ENCODE results near the gene GLYR1. TPM values are rescaled to one million over a fixed set of nuclear protein-coding genes. Genes with fewer than 3 reads are reported as not detected.

Gene GLYR1
- total RNA-seq, 4 donors from 2014 or later = 31.9 to 47.9 (median 45.8) TPM

DNA sequence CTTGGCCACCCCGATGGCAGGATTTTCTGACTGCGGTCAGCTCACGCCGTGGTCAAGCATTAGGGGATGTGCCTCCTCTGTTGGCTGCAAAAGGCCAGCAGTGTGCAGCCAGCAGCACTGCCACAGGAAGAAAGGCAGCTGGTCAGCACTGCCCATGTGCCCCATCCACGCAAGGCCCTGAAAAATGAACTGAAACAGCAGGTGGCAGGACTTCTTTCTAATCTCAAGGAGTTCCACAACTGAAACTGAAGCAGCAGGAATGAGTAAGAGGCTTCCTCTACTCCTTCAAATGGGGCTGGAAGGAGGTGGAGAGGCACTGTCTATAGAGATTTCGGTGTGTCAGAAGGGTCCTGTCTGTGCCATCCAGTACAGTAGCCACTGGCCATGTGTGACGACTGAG is 83.3 kb downstream of the GLYR1 start:
- TF ChIP-seq CTCF (IDR thresholded peaks at IDR 0.05) = no peak
- TF ChIP-seq POLR2A (IDR thresholded peaks at IDR 0.05) = no peak
- 83 to 86% methylated on average over 2 to 4 of the region's 7 CpGs for WGBS, 2 donors
- peaks cover 22 to 68% (median 34%) of the 10 kb centered on the region in 3 donors for H3K36me3 ChIP-seq
- no peak overlapping the region for H3K27ac ChIP-seq
- intact Hi-C loops (cut with DNase I) = no loop called here
- H3K4me1 ChIP-seq = peaks cover 21 to 58% (median 25%) of the 10 kb centered on the region in 3 donors
- H3K27me3 ChIP-seq = no peaks in the 10 kb centered on the region
- no peaks in the 10 kb centered on the region for H3K9me3 ChIP-seq
- no peak for DNase-seq
- no peak overlapping the region for H3K4me3 ChIP-seq

- Histone ChIP-seq H3K4me3 (no peak overlapping the region), H3K9me3 (no peaks in the 10 kb centered on the region), H3K36me3 (peaks cover 31 to 84% (median 34%) of the 10 kb centered on the region in 3 donors), H3K27me3 (no peaks in the 10 kb centered on the region), H3K4me1 (peaks cover 12 to 43% (median 13%) of the 10 kb centered on the region in 3 donors), H3K27ac (no peak overlapping the region)
- 40 to 98% methylated on average over 1 to 6 of the region's 9 CpGs for WGBS, 2 donors
- DNase-seq = no peak
- intact Hi-C loops (cut with DNase I) = no loop called here
- no peak for TF ChIP-seq CTCF (IDR thresholded peaks at IDR 0.05)
- TF ChIP-seq POLR2A (IDR thresholded peaks at IDR 0.05) = no peak
Measured at GRCh38 chr16:4762205-4762604, 84.9 kb downstream of the GLYR1 start.

DNA sequence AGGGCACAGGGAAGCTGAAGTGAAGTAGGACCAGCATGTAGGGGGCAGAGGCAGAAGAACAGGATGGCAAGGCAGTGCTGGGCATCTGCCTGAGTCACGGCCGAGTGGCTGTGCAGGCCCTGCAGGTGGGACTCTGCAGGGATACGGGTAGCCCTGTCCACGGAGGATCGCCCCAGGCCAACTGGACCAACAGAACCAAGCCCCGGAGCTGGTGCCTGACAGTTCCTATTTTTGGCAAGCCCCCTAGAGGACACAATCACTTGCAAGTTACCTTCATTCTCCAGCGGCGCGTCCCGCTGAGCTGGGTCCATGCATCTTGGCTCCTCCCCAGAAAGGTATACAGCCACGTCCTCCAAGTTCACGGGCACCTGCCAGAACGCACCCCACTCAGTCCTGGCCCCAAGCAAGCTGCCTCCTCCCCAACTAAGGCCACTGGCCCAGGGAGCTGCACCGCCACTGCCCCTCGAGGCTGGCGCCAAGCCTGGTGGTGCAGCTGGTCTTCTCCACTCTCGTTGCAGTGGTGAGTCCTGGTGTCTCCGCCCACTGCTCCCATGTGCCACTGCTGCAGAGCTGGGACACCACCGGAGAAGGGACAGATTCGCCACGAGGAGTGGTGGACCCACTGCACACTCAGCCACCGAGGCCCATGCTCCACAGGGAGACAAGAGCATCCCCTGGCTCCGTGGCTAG is 86.7 kb downstream of the GLYR1 start:
- H3K4me1 ChIP-seq = peaks cover under 1 to 29% (median 2%) of the 10 kb centered on the region in 3 donors
- H3K27me3 ChIP-seq = no peaks in the 10 kb centered on the region
- DNase-seq = no peak
- no peaks in the 10 kb centered on the region for H3K9me3 ChIP-seq
- H3K4me3 ChIP-seq = no peak overlapping the region
- 80 to 86% methylated on average over 1 to 4 of the region's 23 CpGs for WGBS, 2 donors
- no peak for TF ChIP-seq CTCF (IDR thresholded peaks at IDR 0.05)
- TF ChIP-seq POLR2A (IDR thresholded peaks at IDR 0.05) = no peak
- intact Hi-C loops (cut with DNase I) = no loop called here
- H3K36me3 ChIP-seq = peaks cover 31 to 99% (median 34%) of the 10 kb centered on the region in 3 donors
- no peak overlapping the region for H3K27ac ChIP-seq

DNA sequence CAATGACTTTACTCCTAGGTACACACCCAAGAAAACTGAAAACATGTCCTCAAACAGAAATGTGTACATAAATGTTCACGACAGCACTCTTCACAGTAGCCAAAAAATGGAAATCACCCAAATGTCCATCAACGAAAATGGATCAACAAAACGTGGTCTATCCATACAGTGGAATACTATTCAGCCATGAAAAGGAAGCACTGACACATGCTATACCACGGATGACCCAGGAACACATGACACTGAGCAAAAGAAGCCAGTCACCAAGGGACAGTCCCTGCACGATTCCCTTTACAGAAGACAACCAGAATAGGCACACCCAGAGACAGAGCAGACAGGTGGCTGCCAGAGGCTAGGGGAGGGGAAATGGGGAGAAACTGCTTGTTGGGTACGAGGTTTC is 91.4 kb downstream of the GLYR1 start:
- Histone ChIP-seq H3K36me3 (peaks cover 29 to 100% (median 55%) of the 10 kb centered on the region in 3 donors), H3K4me3 (no peak overlapping the region), H3K4me1 (no peaks in the 10 kb centered on the region), H3K9me3 (peaks cover 0 to 6% (median 0%) of the 10 kb centered on the region in 3 donors), H3K27me3 (no peaks in the 10 kb centered on the region), H3K27ac (no peak overlapping the region)
- 93 to 94% methylated on average over 6 of the region's 6 CpGs for WGBS, 2 donors
- intact Hi-C loops (cut with DNase I) = no loop called here
- no peak for DNase-seq
- TF ChIP-seq POLR2A (IDR thresholded peaks at IDR 0.05) = no peak
- TF ChIP-seq CTCF (IDR thresholded peaks at IDR 0.05) = no peak

- H3K9me3 ChIP-seq = peaks cover 0 to 6% (median 0%) of the 10 kb centered on the region in 3 donors
- WGBS, 2 donors = 94 to 98% methylated on average over 4 of the region's 4 CpGs
- intact Hi-C loops (cut with DNase I) = no loop called here
- peaks cover 21 to 100% (median 49%) of the 10 kb centered on the region in 3 donors for H3K36me3 ChIP-seq
- no peak overlapping the region for H3K4me3 ChIP-seq
- DNase-seq = no peak
- TF ChIP-seq POLR2A (IDR thresholded peaks at IDR 0.05) = no peak
- no peak overlapping the region for H3K27ac ChIP-seq
- H3K27me3 ChIP-seq = no peaks in the 10 kb centered on the region
- no peaks in the 10 kb centered on the region for H3K4me1 ChIP-seq
Measured at GRCh38 chr16:4754865-4755264, 92.2 kb downstream of the GLYR1 start.
